ENCODE data around the gene PLXNA1. TPM values are rescaled to one million over a fixed set of nuclear protein-coding genes. Genes with fewer than 3 reads are reported as not detected.

The PLXNA1 gene
- total RNA-seq, 1 experiment from 2014 or later, result 80.6 TPM

DNA sequence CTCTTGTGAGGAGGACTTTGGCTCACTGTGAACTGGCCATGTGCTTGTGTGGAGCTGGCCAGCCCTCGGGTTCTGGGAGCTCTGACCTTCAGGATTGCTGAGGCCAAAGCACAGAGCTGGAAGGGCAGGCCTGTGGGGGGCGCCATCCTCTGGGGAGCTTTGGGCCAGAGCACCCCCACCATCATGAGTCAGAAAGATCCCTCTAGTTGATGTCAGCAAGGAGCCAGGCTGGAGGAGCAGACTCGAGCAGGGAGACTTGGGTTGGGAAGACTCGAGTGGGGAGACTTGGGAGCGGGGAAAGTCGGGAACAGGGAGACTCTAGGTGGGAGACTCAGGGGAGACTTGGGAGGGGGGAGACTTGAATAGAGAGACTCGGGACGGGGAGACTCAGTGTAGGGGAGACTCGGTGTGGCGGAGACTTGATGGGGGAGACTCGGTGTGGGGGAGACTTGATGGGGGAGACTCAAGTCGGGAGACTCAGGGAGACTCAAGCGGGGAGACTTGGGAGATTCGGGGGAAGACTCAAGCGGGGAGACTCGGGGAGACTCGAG is 37.7 kb upstream of the PLXNA1 start:
- ChIA-PET CTCF (no interaction called here), POLR2A (no interaction called here)
- Histone ChIP-seq H3K4me1 (ENCODE audit: control insufficient read depth, insufficient read depth, low read length) (no peaks in the 10 kb centered on the region), H3K4me3 (ENCODE audit: low read depth in 2 of 2, low read length in 2 of 2) (no peak overlapping the region), H3K27me3 (ENCODE audit: control insufficient read depth, insufficient read depth, low read length) (no peaks in the 10 kb centered on the region), H3K36me3 (ENCODE audit: control insufficient read depth, insufficient read depth, low read length) (no peaks in the 10 kb centered on the region), H3K9me3 (ENCODE audit: control insufficient read depth, insufficient read depth, low read depth, low read length) (no peaks in the 10 kb centered on the region), H3K27ac (ENCODE audit: low read length) (no peak overlapping the region)
- in situ Hi-C loops (cut with HindIII; ENCODE audit: low pct_unique_long_range_greater_than_20kb, low sequenced_read_pairs) (no loop called here), intact Hi-C loops (cut with micrococcal nuclease; ENCODE audit: unreplicated experiment) (no loop called here)
- DNase-seq (ENCODE audit: low read depth, low spot score) (no peak), ATAC-seq (no peak)
- BruUV-seq (replicated peaks), result no TSS peak
- TF ChIP-seq, protein P1, sequence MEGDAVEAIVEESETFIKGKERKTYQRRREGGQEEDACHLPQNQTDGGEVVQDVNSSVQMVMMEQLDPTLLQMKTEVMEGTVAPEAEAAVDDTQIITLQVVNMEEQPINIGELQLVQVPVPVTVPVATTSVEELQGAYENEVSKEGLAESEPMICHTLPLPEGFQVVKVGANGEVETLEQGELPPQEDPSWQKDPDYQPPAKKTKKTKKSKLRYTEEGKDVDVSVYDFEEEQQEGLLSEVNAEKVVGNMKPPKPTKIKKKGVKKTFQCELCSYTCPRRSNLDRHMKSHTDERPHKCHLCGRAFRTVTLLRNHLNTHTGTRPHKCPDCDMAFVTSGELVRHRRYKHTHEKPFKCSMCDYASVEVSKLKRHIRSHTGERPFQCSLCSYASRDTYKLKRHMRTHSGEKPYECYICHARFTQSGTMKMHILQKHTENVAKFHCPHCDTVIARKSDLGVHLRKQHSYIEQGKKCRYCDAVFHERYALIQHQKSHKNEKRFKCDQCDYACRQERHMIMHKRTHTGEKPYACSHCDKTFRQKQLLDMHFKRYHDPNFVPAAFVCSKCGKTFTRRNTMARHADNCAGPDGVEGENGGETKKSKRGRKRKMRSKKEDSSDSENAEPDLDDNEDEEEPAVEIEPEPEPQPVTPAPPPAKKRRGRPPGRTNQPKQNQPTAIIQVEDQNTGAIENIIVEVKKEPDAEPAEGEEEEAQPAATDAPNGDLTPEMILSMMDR (IDR thresholded peaks at IDR 0.05), result no peak
- TF ChIP-seq TCF7L2 (IDR thresholded peaks at IDR 0.05; ENCODE audit: low read depth, low read length) (no peak), SIN3A (IDR thresholded peaks at IDR 0.05; ENCODE audit: borderline replicate concordance, insufficient read depth, low read depth, low read length) (no peak), POLR2AphosphoS5 (IDR thresholded peaks at IDR 0.05; ENCODE audit: low read depth, low read length) (no peak)
- TF ChIP-seq, protein P2, sequence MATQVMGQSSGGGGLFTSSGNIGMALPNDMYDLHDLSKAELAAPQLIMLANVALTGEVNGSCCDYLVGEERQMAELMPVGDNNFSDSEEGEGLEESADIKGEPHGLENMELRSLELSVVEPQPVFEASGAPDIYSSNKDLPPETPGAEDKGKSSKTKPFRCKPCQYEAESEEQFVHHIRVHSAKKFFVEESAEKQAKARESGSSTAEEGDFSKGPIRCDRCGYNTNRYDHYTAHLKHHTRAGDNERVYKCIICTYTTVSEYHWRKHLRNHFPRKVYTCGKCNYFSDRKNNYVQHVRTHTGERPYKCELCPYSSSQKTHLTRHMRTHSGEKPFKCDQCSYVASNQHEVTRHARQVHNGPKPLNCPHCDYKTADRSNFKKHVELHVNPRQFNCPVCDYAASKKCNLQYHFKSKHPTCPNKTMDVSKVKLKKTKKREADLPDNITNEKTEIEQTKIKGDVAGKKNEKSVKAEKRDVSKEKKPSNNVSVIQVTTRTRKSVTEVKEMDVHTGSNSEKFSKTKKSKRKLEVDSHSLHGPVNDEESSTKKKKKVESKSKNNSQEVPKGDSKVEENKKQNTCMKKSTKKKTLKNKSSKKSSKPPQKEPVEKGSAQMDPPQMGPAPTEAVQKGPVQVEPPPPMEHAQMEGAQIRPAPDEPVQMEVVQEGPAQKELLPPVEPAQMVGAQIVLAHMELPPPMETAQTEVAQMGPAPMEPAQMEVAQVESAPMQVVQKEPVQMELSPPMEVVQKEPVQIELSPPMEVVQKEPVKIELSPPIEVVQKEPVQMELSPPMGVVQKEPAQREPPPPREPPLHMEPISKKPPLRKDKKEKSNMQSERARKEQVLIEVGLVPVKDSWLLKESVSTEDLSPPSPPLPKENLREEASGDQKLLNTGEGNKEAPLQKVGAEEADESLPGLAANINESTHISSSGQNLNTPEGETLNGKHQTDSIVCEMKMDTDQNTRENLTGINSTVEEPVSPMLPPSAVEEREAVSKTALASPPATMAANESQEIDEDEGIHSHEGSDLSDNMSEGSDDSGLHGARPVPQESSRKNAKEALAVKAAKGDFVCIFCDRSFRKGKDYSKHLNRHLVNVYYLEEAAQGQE (IDR thresholded peaks at IDR 0.05; ENCODE audit: insufficient read depth in 1 of 2, low read depth in 2 of 2, low read length in 1 of 2), result no peak

DNA sequence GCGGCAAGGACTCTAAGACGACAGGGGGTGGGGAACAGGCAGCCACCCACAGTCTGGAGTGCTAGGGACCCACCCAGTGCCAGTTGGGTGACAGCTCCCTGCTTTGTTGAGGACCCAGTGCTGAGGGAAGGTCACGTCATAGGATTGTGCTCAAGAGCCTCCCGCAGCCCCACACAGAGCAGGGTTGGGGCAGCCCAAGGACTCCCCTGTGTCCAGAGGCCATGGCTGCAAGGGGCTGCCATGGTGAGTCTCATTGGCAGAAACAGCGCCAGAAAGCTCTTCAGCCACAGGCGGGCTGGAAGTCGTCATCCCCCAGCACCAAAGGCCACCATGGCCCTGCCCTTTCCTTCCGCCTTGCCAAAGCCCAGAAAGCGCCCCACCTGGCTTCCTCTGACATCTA is 37.0 kb upstream of the PLXNA1 start:
- in situ Hi-C loops (cut with HindIII; ENCODE audit: low pct_unique_long_range_greater_than_20kb, low sequenced_read_pairs), result no loop called here
- CTCF ChIA-PET, result no interaction called here
- POLR2A ChIA-PET, result no interaction called here

More for the DNA sequence above, 37.0 kb upstream of the PLXNA1 start:
- H3K27me3 ChIP-seq (ENCODE audit: control insufficient read depth, insufficient read depth, low read length), result no peaks in the 10 kb centered on the region
- no TSS peak for BruUV-seq (replicated peaks)
- no peaks in the 10 kb centered on the region for H3K36me3 ChIP-seq (ENCODE audit: control insufficient read depth, insufficient read depth, low read length)
- DNase-seq (ENCODE audit: low read depth, low spot score) (no peak), ATAC-seq (no peak)
- no peak overlapping the region for H3K4me3 ChIP-seq (ENCODE audit: low read depth in 2 of 2, low read length in 2 of 2)
- intact Hi-C loops (cut with micrococcal nuclease; ENCODE audit: unreplicated experiment), result no loop called here
- H3K4me1 ChIP-seq (ENCODE audit: control insufficient read depth, insufficient read depth, low read length), result no peaks in the 10 kb centered on the region
- no peak overlapping the region for H3K27ac ChIP-seq (ENCODE audit: low read length)
- TF ChIP-seq, protein P2 (IDR thresholded peaks at IDR 0.05; ENCODE audit: insufficient read depth in 1 of 2, low read depth in 2 of 2, low read length in 1 of 2), result no peak
- TF ChIP-seq POLR2AphosphoS5 (IDR thresholded peaks at IDR 0.05; ENCODE audit: low read depth, low read length), result no peak
- TF ChIP-seq, protein P1 (IDR thresholded peaks at IDR 0.05), result no peak
- no peak for TF ChIP-seq TCF7L2 (IDR thresholded peaks at IDR 0.05; ENCODE audit: low read depth, low read length)
- TF ChIP-seq SIN3A (IDR thresholded peaks at IDR 0.05; ENCODE audit: borderline replicate concordance, insufficient read depth, low read depth, low read length), result no peak
- no peaks in the 10 kb centered on the region for H3K9me3 ChIP-seq (ENCODE audit: control insufficient read depth, insufficient read depth, low read depth, low read length)

Measured in Panc1 (cell line).